ENCODE data around the gene CDC45. TPM values are rescaled to one million over a fixed set of nuclear protein-coding genes. Genes with fewer than 3 reads are reported as not detected.

The CDC45 gene
- total and polyA plus RNA-seq, 9 donors = 0.46 to 2.2 (median 1.1) TPM; not detected in 3

GRCh38 chr22:19550382-19550781, 70.7 kb downstream of the CDC45 start:
- Histone ChIP-seq H3K9me3 (no peaks in the 10 kb centered on the region), H3K27ac (no peak overlapping the region), H3K36me3 (no peaks in the 10 kb centered on the region), H3K4me3 (no peak overlapping the region), H3K27me3 (no peaks in the 10 kb centered on the region), H3K4me1 (ENCODE audit: insufficient read depth) (no peaks in the 10 kb centered on the region)
- DNase-seq = no peak
- TF ChIP-seq CTCF (IDR thresholded peaks at IDR 0.05) (no peak), POLR2A (IDR thresholded peaks at IDR 0.05) (no peak), EP300 (IDR thresholded peaks at IDR 0.05) (no peak)
- WGBS, 3 donors = 81 to 87% (median 83%) methylated on average over 7 of the region's 7 CpGs
- intact Hi-C loops (cut with DNase I) = no loop called here

GRCh38 chr22:19553201-19553600, 73.5 kb downstream of the CDC45 start:
- Histone ChIP-seq H3K4me1 (ENCODE audit: insufficient read depth) (no peaks in the 10 kb centered on the region), H3K4me3 (no peak overlapping the region), H3K27ac (no peak overlapping the region), H3K27me3 (no peaks in the 10 kb centered on the region), H3K36me3 (no peaks in the 10 kb centered on the region), H3K9me3 (no peaks in the 10 kb centered on the region)
- WGBS, 3 donors = 80 to 91% (median 82%) methylated on average over 2 of the region's 2 CpGs
- TF ChIP-seq EP300 (IDR thresholded peaks at IDR 0.05) (no peak), POLR2A (IDR thresholded peaks at IDR 0.05) (no peak), CTCF (IDR thresholded peaks at IDR 0.05) (no peak)
- no peak for DNase-seq
- intact Hi-C loops (cut with DNase I) = no loop called here

GRCh38 chr22:19554834-19555404, 75.2 kb downstream of the CDC45 start:
- no peak for DNase-seq
- H3K27ac ChIP-seq = no peak overlapping the region

GRCh38 chr22:19555651-19556050, 75.9 kb downstream of the CDC45 start:
- H3K27ac ChIP-seq = no peak overlapping the region
- H3K36me3 ChIP-seq = no peaks in the 10 kb centered on the region
- H3K9me3 ChIP-seq = no peaks in the 10 kb centered on the region
- no peaks in the 10 kb centered on the region for H3K4me1 ChIP-seq (ENCODE audit: insufficient read depth)
- no peak for TF ChIP-seq EP300 (IDR thresholded peaks at IDR 0.05)
- TF ChIP-seq POLR2A (IDR thresholded peaks at IDR 0.05) = no peak
- no peak for TF ChIP-seq CTCF (IDR thresholded peaks at IDR 0.05)
- DNase-seq = no peak
- intact Hi-C loops (cut with DNase I) = no loop called here
- no peak overlapping the region for H3K4me3 ChIP-seq
- H3K27me3 ChIP-seq = no peaks in the 10 kb centered on the region
- 64 to 80% (median 70%) methylated on average over 6 of the region's 6 CpGs for WGBS, 3 donors

More at GRCh38 chr22:19554834-19555404, 75.2 kb downstream of the CDC45 start:
- H3K4me1 ChIP-seq (ENCODE audit: insufficient read depth) = no peaks in the 10 kb centered on the region
- H3K36me3 ChIP-seq = no peaks in the 10 kb centered on the region
- TF ChIP-seq POLR2A (IDR thresholded peaks at IDR 0.05) (no peak), EP300 (IDR thresholded peaks at IDR 0.05) (no peak), CTCF (IDR thresholded peaks at IDR 0.05) (no peak)
- H3K4me3 ChIP-seq = no peak overlapping the region
- H3K9me3 ChIP-seq = no peaks in the 10 kb centered on the region
- H3K27me3 ChIP-seq = no peaks in the 10 kb centered on the region
- 61 to 72% (median 66%) methylated on average over 12 of the region's 12 CpGs for WGBS, 3 donors
- intact Hi-C loops (cut with DNase I) = no loop called here

All from ovary (tissue), 9 donors.